ENCODE data around the gene DTX1.

DNA sequence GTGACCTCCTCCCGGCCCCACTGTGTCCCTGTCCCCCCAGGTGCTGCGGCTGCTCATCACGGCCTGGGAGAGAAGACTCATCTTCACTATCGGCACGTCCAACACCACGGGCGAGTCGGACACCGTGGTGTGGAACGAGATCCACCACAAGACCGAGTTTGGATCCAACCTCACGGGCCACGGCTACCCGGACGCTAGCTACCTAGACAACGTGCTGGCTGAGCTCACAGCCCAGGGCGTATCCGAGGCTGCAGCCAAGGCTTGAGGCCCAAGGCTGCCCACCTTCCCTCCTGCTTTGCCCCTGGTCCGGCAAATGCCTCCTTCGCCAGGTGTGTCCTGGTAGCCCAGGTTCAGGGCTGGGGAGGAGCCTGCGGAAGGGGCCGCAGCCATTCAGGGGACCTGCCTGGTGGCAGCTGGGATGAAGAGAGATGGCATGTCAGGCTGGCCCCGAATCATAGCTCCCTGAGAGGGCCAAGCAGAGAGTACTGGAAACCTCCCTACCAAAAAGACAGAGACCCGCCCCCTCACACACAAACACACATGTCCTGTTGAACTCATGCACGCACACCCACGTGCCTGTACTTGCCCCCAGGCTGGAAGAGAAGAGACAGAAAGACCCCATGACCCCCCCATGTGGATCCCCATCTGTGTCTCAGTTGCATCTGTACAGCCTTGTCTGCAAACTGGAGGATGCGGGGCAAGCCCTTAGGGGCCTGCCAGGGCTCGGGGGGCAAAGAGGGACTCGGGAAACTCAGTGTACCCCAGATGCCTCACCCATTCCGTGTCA lies 40.3 kb downstream of the DTX1 start:
- TF ChIP-seq, protein P1, sequence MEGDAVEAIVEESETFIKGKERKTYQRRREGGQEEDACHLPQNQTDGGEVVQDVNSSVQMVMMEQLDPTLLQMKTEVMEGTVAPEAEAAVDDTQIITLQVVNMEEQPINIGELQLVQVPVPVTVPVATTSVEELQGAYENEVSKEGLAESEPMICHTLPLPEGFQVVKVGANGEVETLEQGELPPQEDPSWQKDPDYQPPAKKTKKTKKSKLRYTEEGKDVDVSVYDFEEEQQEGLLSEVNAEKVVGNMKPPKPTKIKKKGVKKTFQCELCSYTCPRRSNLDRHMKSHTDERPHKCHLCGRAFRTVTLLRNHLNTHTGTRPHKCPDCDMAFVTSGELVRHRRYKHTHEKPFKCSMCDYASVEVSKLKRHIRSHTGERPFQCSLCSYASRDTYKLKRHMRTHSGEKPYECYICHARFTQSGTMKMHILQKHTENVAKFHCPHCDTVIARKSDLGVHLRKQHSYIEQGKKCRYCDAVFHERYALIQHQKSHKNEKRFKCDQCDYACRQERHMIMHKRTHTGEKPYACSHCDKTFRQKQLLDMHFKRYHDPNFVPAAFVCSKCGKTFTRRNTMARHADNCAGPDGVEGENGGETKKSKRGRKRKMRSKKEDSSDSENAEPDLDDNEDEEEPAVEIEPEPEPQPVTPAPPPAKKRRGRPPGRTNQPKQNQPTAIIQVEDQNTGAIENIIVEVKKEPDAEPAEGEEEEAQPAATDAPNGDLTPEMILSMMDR (IDR thresholded peaks at IDR 0.05) = no peak
- TF ChIP-seq POLR2AphosphoS5 (IDR thresholded peaks at IDR 0.05) = no peak

Data from suprapubic skin (tissue), 3 donors.